Measurements from ENCODE around the gene AADACL3.

DNA sequence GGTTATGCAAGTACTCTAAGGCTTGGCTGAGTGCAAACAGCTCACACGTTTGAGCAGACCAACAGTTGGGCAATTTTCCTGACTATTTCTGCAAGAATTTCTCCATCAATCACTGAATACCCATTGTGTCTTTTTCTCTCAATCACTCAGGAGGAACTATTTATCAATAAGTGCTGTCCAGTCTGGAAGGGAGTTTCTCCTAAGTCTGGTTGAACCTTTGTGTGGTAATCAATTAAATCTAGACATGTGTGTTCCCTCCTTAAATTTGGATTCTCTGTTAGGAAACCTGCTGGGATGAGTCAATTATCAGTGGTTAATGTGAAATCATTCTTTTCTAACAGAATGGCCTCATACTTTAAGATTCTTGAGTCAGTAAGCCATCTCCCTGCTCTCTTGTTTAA is 6.8 kb upstream of the AADACL3 start:
- TF ChIP-seq, protein P1, sequence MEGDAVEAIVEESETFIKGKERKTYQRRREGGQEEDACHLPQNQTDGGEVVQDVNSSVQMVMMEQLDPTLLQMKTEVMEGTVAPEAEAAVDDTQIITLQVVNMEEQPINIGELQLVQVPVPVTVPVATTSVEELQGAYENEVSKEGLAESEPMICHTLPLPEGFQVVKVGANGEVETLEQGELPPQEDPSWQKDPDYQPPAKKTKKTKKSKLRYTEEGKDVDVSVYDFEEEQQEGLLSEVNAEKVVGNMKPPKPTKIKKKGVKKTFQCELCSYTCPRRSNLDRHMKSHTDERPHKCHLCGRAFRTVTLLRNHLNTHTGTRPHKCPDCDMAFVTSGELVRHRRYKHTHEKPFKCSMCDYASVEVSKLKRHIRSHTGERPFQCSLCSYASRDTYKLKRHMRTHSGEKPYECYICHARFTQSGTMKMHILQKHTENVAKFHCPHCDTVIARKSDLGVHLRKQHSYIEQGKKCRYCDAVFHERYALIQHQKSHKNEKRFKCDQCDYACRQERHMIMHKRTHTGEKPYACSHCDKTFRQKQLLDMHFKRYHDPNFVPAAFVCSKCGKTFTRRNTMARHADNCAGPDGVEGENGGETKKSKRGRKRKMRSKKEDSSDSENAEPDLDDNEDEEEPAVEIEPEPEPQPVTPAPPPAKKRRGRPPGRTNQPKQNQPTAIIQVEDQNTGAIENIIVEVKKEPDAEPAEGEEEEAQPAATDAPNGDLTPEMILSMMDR (IDR thresholded peaks at IDR 0.05) = no peak
- TF ChIP-seq POLR2A (IDR thresholded peaks at IDR 0.05) = no peak

All from testis (tissue), 2 donors.